Activated T-helper 17 cell treated with anti-CD3 and anti-CD28 coated beads, Interleukin-2, amount 50 U/mL, for 72 hours (primary cell): ENCODE measurements around the gene RNF208. TPM values are rescaled to one million over a fixed set of nuclear protein-coding genes. Genes with fewer than 3 reads are reported as not detected.

ENCODE experiments used
- ATAC-seq: fragments of 150-1000 bp; cut with Tn5 transposase; replicated peaks from 2 replicates; pipeline ENCODE4 v1.10.0; 2021; ENCODE audit warnings: mild to moderate bottlenecking, moderate library complexity
- H3K27ac Mint-ChIP-seq: one replicate; pipeline ENCODE4 v1.8.0; 2022; ENCODE audit warnings: mixed read lengths
- H3K27me3 Mint-ChIP-seq: one replicate; pipeline ENCODE4 v1.8.0; 2022; ENCODE audit warnings: mixed read lengths
- H3K36me3 Mint-ChIP-seq: one replicate; pipeline ENCODE4 v1.8.0; 2022; ENCODE audit warnings: low read depth, mild to moderate bottlenecking, mixed read lengths
- H3K4me1 Mint-ChIP-seq: one replicate; pipeline ENCODE4 v1.8.0; 2022; ENCODE audit warnings: mixed read lengths
- H3K4me3 Mint-ChIP-seq: one replicate; pipeline ENCODE4 v1.8.0; 2022; ENCODE audit warnings: mild to moderate bottlenecking, mixed read lengths
- H3K9me3 Mint-ChIP-seq: one replicate; pipeline ENCODE4 v1.8.0; 2022; ENCODE audit warnings: mixed read lengths
- total RNA-seq, 2 donors: library from RNA; stranded (reverse); gene quantifications; one replicate each; pipeline ENCODE4 v1.2.3, GENCODE V29; 2022

The RNF208 gene
- total RNA-seq, 2 donors from 2014 or later = 3.5 to 7.4 TPM

GRCh38 chr9:137219757-137220316 is 2.2 kb downstream of the RNF208 start:
- H3K27me3 Mint-ChIP-seq = no peaks in the 10 kb centered on the region
- H3K27ac Mint-ChIP-seq = no peak overlapping the region
- ATAC-seq = no peak
- no peaks in the 10 kb centered on the region for H3K9me3 Mint-ChIP-seq
- no peak overlapping the region for H3K4me3 Mint-ChIP-seq
- no peaks in the 10 kb centered on the region for H3K36me3 Mint-ChIP-seq
- no peaks in the 10 kb centered on the region for H3K4me1 Mint-ChIP-seq

GRCh38 chr9:137218754-137219271 is 3.2 kb downstream of the RNF208 start:
- Mint-ChIP-seq H3K4me3 (no peak overlapping the region), H3K4me1 (no peaks in the 10 kb centered on the region), H3K27me3 (no peaks in the 10 kb centered on the region), H3K36me3 (no peaks in the 10 kb centered on the region), H3K9me3 (no peaks in the 10 kb centered on the region), H3K27ac (no peak overlapping the region)
- ATAC-seq = no peak

- H3K27ac Mint-ChIP-seq = no peak overlapping the region
- H3K9me3 Mint-ChIP-seq = no peaks in the 10 kb centered on the region
- no peaks in the 10 kb centered on the region for H3K36me3 Mint-ChIP-seq
- no peak for ATAC-seq
- H3K27me3 Mint-ChIP-seq = no peaks in the 10 kb centered on the region
- H3K4me1 Mint-ChIP-seq = no peaks in the 10 kb centered on the region
- H3K4me3 Mint-ChIP-seq = no peak overlapping the region
These were observed 3.8 kb downstream of the RNF208 start for GRCh38 chr9:137218212-137218753.

- H3K27ac Mint-ChIP-seq = no peak overlapping the region
- no peak overlapping the region for H3K4me3 Mint-ChIP-seq
- ATAC-seq = no peak
- H3K4me1 Mint-ChIP-seq = no peaks in the 10 kb centered on the region
- H3K36me3 Mint-ChIP-seq = no peaks in the 10 kb centered on the region
- no peaks in the 10 kb centered on the region for H3K27me3 Mint-ChIP-seq
- H3K9me3 Mint-ChIP-seq = no peaks in the 10 kb centered on the region
These were observed 4.5 kb downstream of the RNF208 start for GRCh38 chr9:137217276-137218211.

GRCh38 chr9:137216188-137216965 is 5.7 kb downstream of the RNF208 start:
- no peak for ATAC-seq
- Mint-ChIP-seq H3K27me3 (no peaks in the 10 kb centered on the region), H3K9me3 (no peaks in the 10 kb centered on the region), H3K4me3 (no peak overlapping the region), H3K27ac (no peak overlapping the region), H3K4me1 (no peaks in the 10 kb centered on the region), H3K36me3 (no peaks in the 10 kb centered on the region)

GRCh38 chr9:137215196-137215986 is 6.6 kb downstream of the RNF208 start:
- H3K27ac Mint-ChIP-seq = no peak overlapping the region

GRCh38 chr9:137214620-137215019 is 7.4 kb downstream of the RNF208 start:
- H3K4me3 Mint-ChIP-seq = no peak overlapping the region
- H3K4me1 Mint-ChIP-seq = no peaks in the 10 kb centered on the region
- no peak for ATAC-seq

More at GRCh38 chr9:137215196-137215986, 6.6 kb downstream of the RNF208 start:
- H3K36me3 Mint-ChIP-seq = no peaks in the 10 kb centered on the region
- no peaks in the 10 kb centered on the region for H3K9me3 Mint-ChIP-seq
- no peaks in the 10 kb centered on the region for H3K4me1 Mint-ChIP-seq
- H3K4me3 Mint-ChIP-seq = no peak overlapping the region
- ATAC-seq = no peak
- H3K27me3 Mint-ChIP-seq = no peaks in the 10 kb centered on the region

GRCh38 chr9:137213160-137214060 is 8.6 kb downstream of the RNF208 start:
- Mint-ChIP-seq H3K27ac (no peak overlapping the region), H3K9me3 (no peaks in the 10 kb centered on the region), H3K27me3 (no peaks in the 10 kb centered on the region), H3K4me1 (no peaks in the 10 kb centered on the region), H3K36me3 (peaks cover 11% of the 10 kb centered on the region), H3K4me3 (no peak overlapping the region)
- no peak for ATAC-seq

More at GRCh38 chr9:137214620-137215019, 7.4 kb downstream of the RNF208 start:
- Mint-ChIP-seq H3K27me3 (no peaks in the 10 kb centered on the region), H3K27ac (no peak overlapping the region), H3K9me3 (no peaks in the 10 kb centered on the region), H3K36me3 (no peaks in the 10 kb centered on the region)

GRCh38 chr9:137212520-137212919 is 9.5 kb downstream of the RNF208 start:
- H3K4me3 Mint-ChIP-seq = no peak overlapping the region
- peaks cover 2% of the 10 kb centered on the region for H3K4me1 Mint-ChIP-seq
- H3K27me3 Mint-ChIP-seq = no peaks in the 10 kb centered on the region
- H3K36me3 Mint-ChIP-seq = peaks cover 18% of the 10 kb centered on the region
- H3K9me3 Mint-ChIP-seq = no peaks in the 10 kb centered on the region
- H3K27ac Mint-ChIP-seq = no peak overlapping the region
- ATAC-seq = no peak

- ATAC-seq = no peak
- no peaks in the 10 kb centered on the region for H3K9me3 Mint-ChIP-seq
- peaks cover 12% of the 10 kb centered on the region for H3K4me1 Mint-ChIP-seq
- H3K27me3 Mint-ChIP-seq = no peaks in the 10 kb centered on the region
- peak overlapping the region; percentile 60 for H3K27ac Mint-ChIP-seq
- peaks cover 28% of the 10 kb centered on the region for H3K36me3 Mint-ChIP-seq
- no peak overlapping the region for H3K4me3 Mint-ChIP-seq
These were observed 10.5 kb downstream of the RNF208 start for GRCh38 chr9:137211532-137211931.

- H3K4me1 Mint-ChIP-seq = peaks cover 15% of the 10 kb centered on the region
- ATAC-seq = no peak
- H3K9me3 Mint-ChIP-seq = no peaks in the 10 kb centered on the region
- peaks cover 31% of the 10 kb centered on the region for H3K36me3 Mint-ChIP-seq
- peak overlapping the region; percentile 88 for H3K27ac Mint-ChIP-seq
- H3K4me3 Mint-ChIP-seq = peak overlapping the region; percentile 90
- H3K27me3 Mint-ChIP-seq = no peaks in the 10 kb centered on the region
These were observed 15.4 kb downstream of the RNF208 start for GRCh38 chr9:137206602-137207001.

- Mint-ChIP-seq H3K27me3 (no peaks in the 10 kb centered on the region), H3K9me3 (no peaks in the 10 kb centered on the region), H3K4me3 (peak within 1 kb of the TSS; percentile 90), H3K4me1 (peaks cover 15% of the 10 kb centered on the region), H3K27ac (peak within 1 kb of the TSS; percentile 88), H3K36me3 (peaks cover 31% of the 10 kb centered on the region)
- ATAC-seq = peak; percentile 61
These were observed 16.6 kb downstream of the RNF208 start, which contains the start of the genes NDOR1 and TMEM203 for GRCh38 chr9:137205126-137206069. Gene NDOR1 (plus strand): TSS chr9:137205700. CDS start chr9:137205778, 78 bp downstream. Gene TMEM203 (minus strand): TSS chr9:137205648. CDS start chr9:137205414, 234 bp downstream.
